GM08714 (cell line): ENCODE data around the gene FAM98C.

Experiments
- H3K4me3 ChIP-seq: fragments of 200-500 bp; sonication (Bioruptor generic); 2 replicates; pipeline ENCODE4 v1.5.1; 2014; ENCODE audit warnings: mild to moderate bottlenecking, low read length, inconsistent platforms
- ZNF274 ChIP-seq: IDR thresholded peaks from 2 replicates; pipeline ENCODE4 v1.6.1; 2012; ENCODE audit warnings: mild to moderate bottlenecking, low read depth, low read length

Gene FAM98C

GRCh38 chr19:38386300-38386970, 16.5 kb upstream of the FAM98C start:
- no peak for TF ChIP-seq ZNF274
- no peak overlapping the region for H3K4me3 ChIP-seq

DNA sequence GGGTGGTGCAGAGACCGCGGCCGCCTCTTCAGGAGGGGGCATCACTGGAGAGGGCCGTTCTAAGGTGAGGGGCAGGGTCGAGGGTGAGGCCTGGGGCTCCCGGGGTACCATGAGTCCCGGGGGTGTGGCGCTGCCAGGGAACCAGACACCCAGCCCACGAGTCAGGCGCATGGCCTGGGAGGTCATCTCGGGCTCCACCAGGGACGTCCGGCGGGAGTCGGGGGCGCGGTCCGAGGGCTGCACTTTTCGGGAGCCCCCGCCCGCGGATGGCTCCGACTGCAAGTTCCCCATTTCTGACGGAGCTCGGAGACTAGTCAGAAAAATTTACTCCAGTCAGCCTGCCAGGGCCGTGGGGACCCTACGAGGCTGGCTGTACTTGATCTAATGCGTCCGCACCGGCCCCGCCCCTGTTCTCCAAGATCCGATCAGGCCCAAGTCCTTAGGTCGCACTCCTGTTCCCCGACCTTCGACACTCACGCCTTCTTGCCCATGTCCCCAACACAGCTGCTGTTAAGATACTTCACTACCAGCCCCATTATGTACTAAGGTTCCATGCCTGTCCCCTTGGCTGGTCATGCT, 15.8 kb upstream of the FAM98C start:
- H3K4me3 ChIP-seq = peak overlapping the region; percentile 53; the same call in 1 of the 2 replicates
- TF ChIP-seq ZNF274 = no peak

DNA sequence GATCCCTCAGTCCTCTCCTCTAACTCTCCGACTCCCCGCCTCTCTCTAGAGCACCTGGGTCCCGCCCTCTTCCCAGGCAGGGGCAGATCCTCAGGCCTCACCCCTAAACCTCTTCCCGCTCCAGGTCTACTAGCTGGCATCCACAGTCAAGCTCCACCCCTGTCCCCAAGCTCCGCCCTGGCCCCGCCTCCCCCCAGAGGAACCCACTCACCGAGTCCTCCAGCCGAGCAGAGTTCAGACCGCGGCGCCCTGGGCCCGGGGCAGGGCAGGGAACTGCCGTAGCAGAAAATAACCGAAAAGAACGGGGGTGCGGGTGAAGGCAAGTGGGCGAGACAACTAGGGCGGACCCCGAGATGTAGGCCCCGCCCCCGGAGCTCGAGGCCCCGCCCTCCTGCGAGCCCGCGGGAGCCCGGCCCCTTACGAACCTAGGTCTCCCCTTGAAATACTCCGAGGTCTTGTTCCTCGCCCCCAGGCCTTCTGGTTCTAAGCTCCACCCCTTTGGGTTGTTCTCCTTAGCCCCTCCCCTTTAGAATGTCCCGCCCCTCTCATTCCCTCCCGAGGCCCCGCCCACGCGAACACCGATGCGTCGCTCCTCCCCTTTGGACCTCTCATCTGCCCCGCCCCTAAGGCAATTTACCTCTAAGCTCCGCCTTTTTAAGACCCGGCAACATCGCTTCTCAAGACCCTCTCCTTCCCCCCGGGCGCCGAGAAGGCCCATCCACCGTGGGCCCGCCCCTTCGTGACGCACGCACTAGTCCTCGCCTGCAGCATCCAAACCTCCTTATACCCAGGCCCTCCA, 15.1 kb upstream of the FAM98C start, which contains the start of gene GGN:
GGN (minus strand) TSS at position 485 of the 799 bp plus-strand sequence. CDS start 773 bp downstream, outside the sequence.
- no peak for TF ChIP-seq ZNF274
- H3K4me3 ChIP-seq = peak within 1 kb of the TSS; percentile 53

DNA sequence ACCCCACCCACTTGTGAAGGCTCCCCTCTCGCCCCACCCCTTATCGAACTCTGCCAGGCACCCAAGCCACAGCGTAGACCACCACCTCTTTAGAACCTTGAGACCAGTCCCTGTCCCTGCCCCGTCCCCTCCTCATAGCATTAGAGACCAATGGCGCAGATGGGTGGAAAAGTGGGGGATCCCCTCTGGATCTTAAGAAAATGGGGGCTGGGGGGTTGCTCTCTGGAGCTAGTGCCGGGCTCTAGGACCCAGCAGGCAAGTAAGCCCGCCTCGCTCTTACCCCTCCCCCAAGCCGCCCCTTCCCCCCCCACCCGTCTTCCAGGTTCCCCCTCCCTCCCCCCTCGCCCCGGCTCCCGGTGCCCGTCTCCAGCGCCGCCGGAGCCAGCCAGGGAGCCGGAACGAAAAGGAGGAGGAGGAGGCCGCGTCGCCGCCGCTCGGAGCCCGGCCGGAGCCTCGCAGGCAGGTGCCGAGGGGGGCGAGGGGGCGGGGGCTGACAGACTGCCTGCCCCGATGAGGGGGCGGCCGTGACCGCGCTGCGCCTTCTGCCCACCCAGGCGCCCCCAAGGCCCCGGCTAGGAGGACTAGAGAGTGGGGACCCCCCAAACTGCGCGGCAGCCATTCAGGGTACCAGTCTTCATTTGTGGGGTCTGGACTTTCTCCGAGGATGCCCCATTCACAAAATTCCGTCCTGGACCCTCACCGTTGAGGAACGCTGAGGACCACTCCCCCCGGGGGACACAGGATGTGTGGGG, 14.4 kb upstream of the FAM98C start, which contains the start of gene SPRED3:
SPRED3 (plus strand) TSS at position 349 of the 752 bp plus-strand sequence. CDS start 1,606 bp downstream, outside the sequence.
- no peak for TF ChIP-seq ZNF274
- peak within 1 kb of the TSS; percentile 53 for H3K4me3 ChIP-seq

DNA sequence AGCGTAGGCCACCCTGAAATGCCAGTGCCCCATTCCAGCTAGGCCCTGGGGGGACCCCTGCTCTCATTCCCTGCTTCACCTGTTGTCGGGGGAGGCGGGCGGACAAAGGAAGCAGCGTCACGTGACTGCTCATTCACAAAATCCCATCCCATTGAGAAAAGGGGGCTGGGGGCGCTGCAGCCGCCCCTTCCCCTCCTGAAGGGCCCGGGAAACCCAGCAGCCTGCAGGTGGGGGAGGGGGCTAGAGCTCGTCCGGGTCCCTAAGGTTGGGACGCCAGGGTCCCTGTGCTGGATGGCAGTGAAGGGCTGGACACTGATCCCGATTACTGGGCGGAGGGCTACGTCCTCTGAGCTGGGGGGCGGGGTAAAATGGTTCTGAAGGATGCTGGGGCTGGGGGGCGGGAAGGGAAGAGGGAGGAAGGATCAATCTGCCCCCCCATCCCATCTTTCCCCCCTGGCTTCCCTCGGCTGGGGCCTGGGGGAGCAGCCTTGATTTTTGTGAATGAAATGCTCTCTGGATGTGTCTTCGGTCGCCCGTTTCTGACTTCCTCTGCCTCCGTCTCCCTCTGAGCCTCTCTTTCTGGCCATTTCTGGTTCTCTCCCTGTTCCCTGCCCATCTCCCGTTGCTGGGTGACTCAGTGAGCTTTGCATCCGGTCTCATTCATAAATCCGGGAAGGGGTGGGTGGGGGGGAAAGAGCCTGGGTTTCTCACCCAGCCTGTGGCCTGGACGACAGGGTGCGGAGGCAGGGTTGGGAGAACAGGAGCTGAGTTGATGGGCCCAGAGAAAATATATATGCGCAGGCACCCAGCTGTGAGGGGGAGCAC, 13.6 kb upstream of the FAM98C start:
- TF ChIP-seq ZNF274 = no peak
- H3K4me3 ChIP-seq = peak overlapping the region; percentile 7; the same call in 1 of the 2 replicates

DNA sequence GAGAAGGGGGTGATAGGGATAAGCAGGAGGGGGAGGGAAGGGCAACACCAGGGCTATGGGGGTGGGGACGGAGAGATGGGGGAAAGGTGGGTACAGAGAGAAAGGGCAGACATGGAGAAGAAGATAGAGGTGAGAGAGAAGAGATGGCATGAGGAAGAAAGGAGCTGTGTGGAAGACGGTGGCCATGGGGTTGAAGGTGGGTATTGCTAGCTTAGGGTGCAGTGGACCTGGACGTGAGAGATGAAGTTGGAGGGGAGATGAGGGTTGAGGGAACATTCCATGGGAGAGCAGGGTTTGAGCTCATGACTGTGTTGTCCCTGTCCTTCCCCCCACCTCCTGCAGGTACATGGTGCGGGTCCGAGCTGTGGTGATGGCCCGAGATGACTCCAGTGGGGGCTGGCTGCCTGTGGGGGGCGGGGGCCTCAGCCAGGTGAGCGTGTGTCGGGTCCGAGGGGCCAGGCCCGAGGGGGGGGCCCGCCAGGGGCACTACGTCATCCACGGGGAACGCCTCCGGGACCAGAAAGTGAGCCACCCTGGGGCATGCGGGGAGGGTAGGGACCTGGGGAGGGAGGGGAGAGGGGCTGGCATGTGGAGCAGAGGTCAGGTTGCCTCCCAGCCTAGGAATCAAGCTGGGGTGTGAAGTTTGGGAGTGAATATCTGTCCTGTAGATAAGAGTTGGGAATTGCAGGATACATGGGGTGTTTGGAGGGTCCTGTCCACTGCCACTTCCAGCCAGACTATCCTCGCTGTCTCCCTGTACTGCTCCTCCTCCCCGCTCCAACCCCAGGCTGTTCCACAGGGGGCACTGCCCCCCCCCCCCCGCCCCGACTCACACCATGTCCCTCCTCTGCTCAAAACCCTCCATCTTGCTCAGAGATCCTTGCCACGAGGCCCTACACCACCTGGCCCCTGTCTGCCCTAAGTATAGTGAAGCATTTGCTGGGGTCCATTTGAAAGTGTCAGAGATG, 12.7 kb upstream of the FAM98C start:
- H3K4me3 ChIP-seq = no peak overlapping the region
- TF ChIP-seq ZNF274 = no peak

DNA sequence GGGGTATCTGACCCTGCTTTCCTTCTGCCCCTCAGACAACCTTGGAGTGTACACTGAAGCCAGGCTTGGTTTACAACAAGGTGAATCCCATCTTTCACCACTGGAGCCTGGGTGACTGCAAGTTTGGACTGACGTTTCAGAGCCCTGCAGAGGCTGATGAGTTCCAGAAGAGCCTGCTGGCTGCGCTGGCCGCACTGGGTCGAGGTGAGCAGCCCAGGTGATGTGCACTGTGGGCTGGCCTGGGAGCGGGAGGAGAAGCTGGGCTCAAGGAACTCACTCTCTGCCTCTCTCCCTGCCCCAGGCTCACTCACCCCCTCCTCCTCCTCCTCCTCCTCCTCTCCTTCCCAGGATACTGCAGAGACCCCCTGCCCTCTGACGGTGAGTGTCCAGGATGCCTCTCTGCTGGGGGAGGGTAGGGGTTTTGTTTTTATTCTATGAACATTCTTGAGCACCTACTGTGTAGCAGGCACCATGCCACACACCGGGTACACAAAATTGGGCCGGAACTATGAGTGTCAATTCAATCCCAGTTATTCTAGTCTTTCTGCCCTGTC, 10.9 kb upstream of the FAM98C start:
- H3K4me3 ChIP-seq = no peak overlapping the region
- no peak for TF ChIP-seq ZNF274

DNA sequence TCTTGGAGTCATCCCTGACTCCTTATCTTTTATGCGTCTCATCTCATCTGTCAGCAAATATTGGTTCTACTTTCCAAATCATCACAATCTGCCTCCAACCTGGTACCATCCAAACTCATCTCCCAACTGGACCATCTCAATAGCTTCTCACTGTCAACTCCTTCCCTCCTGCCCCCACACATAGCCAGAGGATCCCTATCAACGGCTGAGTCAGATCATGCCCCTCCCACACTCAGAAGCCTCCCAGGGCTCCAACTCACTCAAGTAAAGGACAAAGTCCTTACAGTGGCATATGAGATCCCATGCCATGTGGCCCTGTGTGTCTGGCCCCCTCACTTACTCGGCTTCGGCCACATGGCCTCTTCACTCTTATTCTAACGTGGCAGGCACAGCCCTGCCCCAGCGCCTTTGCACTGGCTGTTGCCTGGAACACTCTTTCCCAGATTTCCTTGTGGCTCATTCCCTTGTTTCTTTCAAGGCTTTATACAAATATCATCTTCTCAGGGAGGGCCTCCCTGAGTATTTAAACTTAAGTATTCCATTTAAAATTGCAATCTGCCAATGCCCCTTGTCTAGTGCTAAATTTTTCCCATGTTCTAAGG, 10.1 kb upstream of the FAM98C start:
- H3K4me3 ChIP-seq = no peak overlapping the region
- TF ChIP-seq ZNF274 = no peak

GRCh38 chr19:38394488-38394887, 8.4 kb upstream of the FAM98C start:
- no peak for TF ChIP-seq ZNF274
- H3K4me3 ChIP-seq = no peak overlapping the region

GRCh38 chr19:38395381-38396114, 7.3 kb upstream of the FAM98C start:
- peak overlapping the region; percentile 33; the same call in 1 of the 2 replicates for H3K4me3 ChIP-seq
- TF ChIP-seq ZNF274 = no peak

- TF ChIP-seq ZNF274 = no peak
- H3K4me3 ChIP-seq = no peak overlapping the region
These were observed 3.8 kb upstream of the FAM98C start for GRCh38 chr19:38399081-38399480.
